NCI-H146 (cell line): ENCODE measurements around the gene ZRSR2.
"Not testable (repeated sequence)": the region's sequence is repeated elsewhere in the genome, so short reads cannot be mapped to it uniquely, and the experiment has no call there.

Experiments used
- DNase-seq: peaks from one replicate; lab custom pipeline; 2025; lab: John Stamatoyannopoulos, UW

Gene ZRSR2, protein sequence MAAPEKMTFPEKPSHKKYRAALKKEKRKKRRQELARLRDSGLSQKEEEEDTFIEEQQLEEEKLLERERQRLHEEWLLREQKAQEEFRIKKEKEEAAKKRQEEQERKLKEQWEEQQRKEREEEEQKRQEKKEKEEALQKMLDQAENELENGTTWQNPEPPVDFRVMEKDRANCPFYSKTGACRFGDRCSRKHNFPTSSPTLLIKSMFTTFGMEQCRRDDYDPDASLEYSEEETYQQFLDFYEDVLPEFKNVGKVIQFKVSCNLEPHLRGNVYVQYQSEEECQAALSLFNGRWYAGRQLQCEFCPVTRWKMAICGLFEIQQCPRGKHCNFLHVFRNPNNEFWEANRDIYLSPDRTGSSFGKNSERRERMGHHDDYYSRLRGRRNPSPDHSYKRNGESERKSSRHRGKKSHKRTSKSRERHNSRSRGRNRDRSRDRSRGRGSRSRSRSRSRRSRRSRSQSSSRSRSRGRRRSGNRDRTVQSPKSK

DNA sequence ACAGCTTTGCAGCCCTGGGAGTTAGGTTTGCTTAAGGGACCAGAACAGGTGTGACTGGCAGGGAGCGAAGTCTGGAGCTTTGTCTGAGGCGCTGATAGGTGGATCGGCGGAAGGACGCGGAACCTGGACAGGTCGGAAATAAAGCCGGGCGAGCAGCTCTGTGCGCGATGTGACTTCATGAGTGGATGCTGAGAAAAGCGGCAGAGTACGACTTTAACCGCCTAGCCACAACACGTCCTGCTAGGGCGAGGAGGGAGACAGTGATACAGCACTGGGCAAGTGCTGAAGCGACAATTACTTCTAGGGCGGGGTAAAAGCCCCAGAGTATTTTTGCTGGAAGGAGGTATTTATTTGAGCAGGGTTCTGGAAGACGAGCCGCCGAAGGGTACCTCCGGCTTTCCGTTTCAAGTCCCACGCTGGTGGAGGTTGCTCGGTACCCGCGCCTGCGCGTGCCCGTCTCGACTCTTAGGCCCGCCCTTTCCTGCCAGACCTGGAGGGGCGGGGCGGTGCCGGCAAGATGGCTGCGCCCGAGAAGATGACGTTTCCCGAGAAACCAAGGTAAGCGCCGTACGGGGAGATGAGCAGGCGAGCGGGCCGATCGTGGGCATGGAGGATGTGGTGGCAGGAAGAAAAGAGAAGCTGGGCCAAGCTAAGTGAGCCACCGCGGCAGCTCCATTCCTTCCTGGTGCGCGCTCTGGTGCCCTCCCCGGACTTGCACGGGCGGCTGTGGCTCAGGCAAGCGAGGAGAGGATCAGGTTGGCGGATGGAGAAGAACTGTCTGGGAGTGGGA lies at the start of gene ZRSR2:
Gene ZRSR2, plus strand, starts transcription at position 506 of the 790 bp plus-strand sequence. Its CDS starts 12 bp downstream, at position 518.
- peak; percentile 88 for DNase-seq

DNA sequence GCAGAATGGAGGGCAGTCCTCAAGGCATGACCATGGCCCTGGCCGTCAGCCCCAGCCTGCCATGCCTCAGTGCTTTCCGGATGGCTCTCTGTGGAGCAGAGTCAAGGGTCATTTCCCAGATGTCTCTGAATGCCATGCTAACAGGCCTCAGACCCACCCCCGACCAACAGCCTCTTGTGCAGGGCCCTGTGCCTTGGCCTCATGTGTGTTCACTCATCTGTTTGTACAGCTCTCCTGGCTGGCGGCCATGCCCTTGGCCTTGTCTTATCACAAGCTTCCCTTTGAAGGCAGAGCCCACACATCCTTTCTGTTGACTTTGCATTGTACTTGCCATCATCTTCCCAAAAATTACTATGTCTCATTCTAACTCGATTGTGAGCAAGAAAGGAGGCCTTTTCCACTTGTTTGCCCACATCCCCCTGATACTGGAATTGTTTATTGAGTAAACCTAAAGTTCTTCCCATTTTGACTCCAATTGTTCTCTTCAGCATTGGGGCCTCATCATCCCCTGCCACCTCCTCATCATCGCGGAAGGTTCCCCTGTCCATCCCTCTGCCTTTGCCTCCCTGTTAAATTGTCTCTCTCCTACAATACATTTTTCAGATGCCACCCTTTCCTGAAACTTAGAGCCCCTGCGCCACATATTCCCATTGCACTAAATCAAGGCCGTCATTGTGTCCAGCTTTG lies 46.0 kb upstream of the ZRSR2 start:
- DNase-seq, result no peak

DNA sequence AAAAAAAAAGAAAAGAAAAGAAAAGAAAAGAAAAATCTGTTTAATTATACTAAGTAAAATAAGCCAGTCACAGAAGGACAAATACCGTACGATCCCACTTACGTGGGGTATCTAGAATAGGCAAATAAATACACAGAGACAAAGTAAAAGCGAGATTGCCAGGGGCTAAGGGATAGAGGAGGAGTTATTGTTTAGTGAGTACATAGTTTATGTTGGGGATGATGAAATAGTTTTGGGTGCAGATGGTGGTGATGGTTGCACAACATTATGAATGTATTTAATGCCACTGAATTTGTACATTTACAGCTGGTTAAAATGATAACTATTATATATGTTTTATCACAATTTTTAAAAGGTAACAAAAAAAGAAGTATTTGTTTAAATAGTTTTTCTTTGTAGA lies 45.1 kb upstream of the ZRSR2 start:
- no peak for DNase-seq

DNA sequence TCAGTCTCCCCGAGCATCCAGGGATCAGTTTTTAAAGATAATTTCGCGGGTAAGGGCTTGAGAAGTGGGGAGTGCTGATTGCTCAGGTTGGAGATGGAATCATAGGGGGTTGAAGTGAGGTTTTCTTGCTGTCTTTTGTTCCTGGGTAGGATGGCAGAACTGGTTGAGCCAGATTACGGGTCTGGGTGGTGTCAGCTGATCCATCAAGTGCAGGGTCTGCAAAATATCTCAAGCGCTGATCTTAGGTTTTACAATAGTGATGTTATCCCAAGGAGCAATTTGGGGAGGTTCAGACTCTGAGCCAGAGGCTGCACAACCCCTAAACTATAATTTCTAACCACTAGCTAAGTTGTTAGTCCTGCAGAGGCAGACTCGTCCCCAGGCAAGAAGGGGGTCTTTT lies 43.6 kb upstream of the ZRSR2 start:
- not testable (repeated sequence) for DNase-seq

DNA sequence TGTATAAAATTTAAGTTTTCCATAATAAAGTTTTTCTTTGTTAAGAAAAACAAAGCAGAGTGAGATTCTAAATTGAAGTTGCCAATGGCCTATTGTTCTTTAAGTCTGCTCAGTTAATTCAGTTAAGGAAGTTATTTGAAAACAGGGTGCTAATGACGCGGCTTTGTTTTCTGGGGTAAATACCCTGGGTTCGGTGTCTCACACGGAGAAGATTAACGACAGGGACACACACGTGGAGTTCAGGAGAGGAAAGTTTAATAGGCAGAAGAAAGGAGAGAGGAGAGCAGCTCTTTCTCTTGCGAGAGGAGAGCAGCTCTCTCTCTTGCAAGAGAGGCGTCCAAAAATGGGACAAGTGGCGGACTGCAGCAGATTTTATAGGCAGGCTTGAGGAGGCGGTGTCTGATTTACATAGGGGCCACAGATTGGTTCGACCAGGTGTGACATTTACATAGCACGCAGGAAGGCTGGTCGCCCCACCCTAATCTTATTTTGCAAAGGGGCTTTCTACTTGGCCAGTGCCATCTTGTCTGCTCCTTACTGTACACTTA lies 42.6 kb upstream of the ZRSR2 start:
- DNase-seq, result no peak

DNA sequence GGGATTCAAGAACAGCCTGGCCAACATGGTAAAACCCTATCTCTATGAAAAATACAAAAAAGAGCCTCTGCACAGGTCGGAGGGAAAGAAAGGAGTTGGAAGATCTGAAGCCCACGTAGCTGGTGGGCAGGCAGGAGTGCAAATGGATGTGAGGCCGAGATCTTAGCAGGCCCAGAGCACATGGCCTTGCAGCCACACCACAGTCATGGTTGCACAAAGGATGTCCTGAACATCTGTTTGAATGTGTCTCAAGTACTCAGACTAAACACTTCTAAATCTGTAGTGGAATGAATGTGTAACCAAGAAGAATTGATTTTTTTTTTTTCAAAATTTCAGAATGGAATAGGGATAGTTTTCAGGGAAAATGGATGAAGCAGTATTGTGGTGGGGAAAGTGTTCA lies 41.4 kb upstream of the ZRSR2 start:
- no peak for DNase-seq

DNA sequence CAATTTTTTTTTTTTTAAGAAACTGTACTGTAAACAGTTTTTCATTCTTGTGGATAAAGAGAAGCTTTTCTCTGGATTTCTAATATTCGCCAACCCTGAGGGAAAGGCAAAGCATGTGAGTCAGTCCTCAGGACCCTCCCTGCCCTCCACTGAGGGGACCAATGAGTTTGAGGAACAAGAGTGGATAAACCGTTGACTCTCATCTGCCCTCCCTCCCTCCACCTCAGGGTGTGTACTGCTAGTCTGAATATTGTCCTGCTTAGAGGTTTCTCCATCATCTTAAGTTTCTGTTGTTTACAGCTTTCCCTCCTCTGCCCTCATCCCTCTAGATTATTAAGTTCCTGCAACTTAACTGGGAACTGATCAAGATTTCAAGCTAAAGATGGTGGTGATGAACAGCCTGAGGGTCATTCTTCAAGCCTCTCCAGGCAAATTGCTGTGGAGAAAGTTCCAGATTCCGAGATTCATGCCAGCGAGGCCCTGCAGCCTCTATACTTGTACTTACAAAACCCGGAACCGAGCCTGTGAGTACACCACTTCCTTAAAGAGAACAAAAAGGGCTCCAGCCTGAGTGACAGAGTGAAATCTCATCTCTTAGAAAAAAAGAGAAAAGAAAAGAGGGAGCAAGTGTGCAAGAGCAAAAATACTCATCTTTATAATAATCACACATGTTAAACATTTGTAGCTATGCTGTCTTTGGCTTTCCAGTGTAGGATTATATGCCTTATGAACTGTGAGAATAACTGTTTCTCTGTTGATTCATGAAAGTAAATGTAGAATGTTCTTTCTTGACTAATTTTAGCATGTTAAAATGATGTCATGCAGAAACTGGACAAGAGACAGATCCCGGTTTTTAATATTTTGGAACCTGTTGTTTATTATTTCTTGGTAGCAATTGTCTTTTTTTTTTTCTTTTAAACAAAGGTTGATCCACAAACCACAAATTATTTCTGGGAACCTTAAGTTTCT lies 40.4 kb upstream of the ZRSR2 start:
- DNase-seq, result no peak

DNA sequence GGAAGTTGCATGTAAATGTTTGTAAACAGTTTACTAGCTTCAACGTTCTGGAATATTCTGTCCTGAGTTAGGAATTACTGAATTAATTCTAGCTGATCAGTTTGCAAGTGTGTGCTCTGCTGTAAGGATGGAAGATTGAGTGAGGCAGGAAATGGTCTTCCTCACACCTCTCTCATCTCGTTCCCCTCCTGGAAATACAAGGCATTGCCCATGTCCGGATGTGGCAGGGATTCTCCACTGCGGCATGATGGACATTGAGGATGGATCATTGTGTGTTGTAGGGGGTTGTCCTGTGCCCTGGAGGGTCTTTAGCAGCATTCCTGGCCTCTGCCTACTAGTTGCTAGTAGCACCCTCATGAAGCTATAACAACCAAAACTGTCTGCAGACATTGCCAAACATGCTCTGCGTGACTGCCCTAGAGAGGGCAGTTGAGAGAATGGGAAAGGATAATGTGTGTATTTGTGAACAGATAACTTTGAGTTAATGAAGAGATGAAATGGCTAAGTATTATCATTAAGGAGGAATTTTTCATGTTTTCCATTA lies 39.6 kb upstream of the ZRSR2 start:
- no peak for DNase-seq

DNA sequence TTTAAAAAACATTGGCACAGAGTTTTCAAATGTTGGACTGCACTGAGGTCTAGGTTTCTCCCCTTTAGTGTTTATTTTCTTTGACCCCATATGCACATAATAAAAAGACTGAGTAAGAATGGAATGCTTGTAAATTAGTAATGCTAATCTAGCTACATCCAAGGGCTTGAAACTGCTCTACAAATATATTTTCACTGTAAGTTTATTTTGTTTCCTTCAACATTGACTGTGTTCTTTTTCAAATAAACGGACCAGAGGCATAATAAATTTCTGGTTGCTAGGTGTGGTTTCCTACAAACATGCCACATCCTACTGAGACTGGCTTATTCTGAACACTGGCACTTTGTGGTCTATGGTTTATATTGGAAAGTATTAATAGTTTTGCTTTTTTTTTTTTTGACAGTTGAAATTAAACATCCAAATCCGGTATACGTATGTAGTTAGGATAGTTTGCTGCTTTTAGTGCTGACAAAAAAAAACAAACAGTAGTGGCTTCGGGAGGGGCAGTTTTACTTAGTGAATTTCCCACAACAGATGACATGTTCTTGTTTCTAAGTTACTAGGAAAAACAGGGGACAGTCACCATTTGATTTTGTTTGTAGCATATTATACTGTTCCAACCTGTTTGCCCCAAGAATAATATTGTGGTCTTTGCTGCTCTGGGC lies 39.0 kb upstream of the ZRSR2 start:
- DNase-seq, result no peak

DNA sequence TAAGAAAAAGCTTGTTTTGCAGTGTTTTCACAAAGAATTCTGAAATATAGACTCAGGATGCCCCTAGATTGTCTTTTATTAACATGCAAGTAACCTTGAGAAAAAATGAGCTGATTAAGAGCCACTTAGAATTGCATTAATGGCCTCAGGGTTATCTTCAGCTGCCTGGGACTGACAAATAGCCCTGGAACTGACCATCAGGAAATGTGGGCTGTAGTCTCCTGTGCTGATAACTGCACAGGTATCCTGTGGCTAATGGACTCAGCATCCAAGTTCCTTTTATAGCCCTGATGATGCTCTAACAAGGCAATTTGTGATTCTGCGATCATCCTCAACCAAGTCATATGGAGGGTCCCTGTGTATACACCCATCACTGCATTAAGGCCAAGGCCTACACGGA lies 35.2 kb upstream of the ZRSR2 start:
- no peak for DNase-seq

DNA sequence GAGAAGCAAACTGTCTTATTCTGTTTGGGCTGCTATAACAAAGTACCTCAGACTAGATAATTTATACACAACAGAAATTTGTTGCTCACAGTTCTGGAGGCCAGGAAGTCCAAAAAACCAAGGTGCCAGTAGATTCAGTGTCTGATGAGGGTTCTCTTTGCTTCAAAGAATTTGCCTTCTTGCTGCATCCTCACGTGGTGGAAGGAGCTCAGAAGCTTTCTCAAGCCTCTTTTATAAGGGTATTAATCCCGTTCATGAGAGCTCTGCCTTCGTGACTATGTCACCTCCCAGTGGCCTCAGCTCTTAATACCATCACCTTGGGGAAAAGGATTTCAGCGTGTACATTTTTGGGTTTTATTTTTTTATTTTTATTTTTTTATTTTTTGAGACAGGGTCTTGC lies 32.1 kb upstream of the ZRSR2 start:
- DNase-seq, result no peak

DNA sequence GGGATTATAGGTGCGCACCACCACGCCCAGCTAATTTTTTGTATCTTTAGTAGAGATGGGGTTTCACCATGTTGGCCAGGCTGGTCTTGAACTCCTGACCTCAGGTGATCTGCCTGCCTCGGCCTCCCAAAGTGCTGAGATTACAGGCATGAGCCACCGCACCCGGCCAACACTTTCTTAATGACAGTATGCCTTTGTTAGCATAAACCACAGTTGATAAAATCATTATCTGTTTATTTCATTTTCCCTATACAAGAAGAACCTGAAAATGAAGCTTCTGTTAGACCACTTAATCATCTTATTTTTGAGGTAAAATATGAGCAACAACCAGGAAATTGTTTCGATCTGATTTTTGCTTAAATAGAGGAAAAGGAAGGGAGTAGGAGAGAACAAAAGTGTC lies 30.4 kb upstream of the ZRSR2 start:
- DNase-seq, result not testable (repeated sequence)

DNA sequence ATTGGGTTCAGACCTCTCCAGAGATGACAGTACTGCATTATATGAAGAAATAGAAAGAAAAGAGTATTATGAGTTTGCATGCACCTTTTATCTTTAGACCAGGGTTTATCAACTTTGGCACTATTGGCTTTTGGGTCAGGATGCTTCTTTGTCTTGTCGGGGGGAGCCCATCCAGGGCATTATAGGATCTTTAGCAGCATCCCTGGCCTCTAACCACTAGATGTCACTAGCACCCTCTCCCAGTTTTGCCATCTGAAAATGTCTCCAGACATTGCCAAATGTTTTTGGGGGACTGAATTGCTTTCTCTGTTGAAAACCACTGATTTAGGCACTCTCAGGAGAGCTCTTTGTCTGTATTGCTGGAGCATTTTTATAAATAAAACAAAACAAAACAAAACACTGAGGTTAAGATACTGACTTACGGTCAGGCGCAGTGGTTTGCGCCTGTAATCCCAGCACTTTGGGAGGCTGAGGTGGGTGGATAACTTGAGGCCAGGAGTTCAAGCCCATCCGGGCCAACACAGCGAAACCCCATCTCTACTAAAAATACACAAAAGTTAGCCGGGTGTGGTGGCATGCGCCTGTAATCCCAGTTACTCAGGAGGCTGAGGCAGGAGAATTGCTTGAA lies 28.6 kb upstream of the ZRSR2 start:
- DNase-seq, result peak; percentile 26

DNA sequence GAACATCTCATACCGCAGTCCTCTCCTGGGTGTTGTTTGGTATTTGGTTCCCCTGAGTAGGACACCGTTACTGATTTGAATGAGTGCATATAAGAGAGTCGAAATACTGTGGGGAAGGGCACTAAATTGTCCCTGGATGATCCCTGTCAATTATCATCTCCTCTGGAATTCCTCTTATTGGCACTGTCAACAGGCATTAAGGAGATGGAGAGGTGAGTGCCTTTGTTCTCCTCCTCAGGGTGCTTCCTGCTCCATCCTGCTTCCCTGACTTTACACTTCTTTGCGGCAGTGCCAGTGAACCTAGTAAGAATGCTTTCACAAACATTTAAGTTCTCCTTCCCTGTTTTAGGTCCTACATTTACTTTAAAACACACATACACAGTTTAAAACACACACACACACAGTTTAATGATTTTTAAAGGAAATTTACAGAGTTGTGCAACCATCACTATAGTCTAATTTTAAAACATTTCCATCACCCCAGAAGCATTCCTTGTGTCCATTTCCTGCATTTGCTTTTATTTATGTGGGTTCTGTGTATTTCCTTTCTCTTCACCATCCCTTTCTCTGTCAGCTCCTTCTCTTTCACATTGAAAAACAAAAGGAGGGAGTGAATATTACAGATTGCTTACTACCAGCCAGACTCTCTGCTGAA lies 20.9 kb upstream of the ZRSR2 start:
- DNase-seq, result no peak

DNA sequence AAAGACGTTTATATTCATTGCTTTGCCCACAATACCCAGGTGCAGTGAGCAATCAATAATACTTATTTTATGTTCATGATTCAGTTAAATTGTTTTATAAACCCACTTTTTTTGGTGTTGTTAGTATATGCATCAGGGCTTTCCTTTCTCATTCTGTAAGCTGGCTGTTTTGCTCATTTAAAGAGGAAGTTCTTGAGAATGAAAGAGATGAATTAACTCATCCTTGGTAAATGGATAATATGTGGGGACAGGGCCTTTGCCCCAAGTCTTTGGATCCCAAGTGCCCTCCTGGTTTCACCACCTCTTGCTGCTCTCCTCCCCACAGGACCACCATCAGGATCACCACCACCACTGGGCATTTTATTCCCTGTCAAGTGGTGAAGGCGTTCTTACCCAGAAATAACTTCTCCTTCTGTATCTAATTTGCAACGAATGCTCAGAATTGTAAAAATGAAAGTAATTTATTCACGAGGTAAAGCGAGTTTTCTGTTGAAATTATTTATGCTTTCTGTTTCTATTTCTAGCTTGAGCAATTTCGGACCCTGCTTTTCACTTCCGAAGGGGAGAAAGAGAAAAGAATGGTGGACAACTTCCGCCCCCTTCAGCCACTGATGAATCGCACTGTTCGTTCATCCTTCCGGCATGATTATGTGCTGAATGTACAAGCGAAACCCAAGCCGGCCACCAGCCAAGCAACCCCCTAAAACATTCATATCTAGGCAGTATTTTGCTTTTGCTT lies 8.2 kb upstream of the ZRSR2 start:
- no peak for DNase-seq

DNA sequence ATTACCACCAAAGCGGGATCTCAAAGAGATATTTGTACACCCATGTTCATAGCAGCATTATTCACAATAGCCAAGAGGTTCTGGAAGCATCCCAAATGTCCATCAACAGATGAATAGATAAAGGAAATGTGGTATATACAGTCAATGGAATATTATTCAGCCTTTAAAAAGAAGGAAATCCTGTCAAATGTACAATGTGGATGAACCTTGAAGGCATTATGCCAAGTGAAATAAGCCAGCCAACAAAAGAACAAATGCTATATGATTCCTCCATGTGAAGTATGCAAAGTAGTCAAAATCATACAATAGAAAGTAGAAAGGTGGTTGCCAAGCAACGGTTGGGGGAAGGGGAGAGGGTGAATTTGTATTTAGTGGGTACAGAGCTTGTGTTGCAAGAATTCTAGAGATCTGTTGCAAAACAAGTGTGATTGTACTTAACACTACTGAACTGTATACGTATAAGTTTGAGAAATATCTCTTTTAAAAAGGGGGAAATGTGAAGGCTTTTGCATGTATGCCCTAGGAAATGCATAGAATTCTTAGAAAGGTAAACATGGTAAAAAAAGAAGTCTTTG lies 5.0 kb upstream of the ZRSR2 start:
- DNase-seq, result no peak

DNA sequence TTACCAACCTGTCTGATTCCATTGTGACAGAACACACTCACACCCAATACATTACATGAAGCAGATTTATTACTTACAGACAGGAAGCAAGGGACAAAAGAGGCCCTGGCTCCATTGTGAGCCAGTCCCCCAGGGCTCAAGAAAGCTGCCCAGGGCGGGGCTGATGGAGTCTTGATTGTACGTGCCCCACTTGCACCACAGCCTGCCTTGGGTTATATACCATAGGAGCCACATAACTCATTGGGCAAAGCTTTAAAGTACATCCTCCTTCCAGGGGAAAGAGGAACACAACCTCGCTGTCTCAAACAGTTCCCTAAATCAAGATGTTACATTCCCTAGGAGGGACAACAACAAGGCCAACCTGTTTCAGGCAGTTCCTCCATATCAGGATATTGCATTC lies 3.4 kb upstream of the ZRSR2 start:
- DNase-seq, result no peak

DNA sequence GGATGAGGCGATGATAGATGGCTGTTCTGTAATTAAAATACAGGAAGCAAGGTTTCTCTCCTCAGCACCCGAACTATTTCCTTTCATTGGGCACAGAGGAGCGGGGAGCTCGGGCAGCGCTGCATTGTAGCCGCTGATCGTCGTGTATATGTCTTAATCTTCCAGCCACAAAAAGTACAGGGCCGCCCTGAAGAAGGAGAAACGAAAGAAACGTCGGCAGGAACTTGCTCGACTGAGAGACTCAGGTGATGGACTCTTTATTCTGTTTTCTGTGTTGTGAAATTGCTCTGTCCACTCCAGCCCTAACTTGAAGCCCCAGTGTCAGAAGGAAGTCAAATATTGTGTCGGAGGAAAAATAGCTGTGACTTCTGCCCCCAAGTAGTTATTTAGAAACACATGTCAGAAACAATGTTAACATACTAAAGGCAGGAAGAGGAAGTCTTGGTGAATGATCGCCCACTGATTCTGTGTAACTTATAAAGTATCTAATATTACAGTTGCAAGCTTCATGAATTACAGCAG lies 546 bp downstream of the ZRSR2 start:
- peak; percentile 45 for DNase-seq
